OCI-LY7 (cell line): ENCODE results near the gene TXNDC15.

Experiments
- CTCF ChIP-seq: fragments of 200-600 bp; sonication (generic); conservative IDR thresholded peaks from 2 replicates; pipeline ENCODE4 v1.5.1; 2014; ENCODE audit warnings: mild to moderate bottlenecking, antibody characterized with exemption, low read length, moderate library complexity, mixed read lengths
- EZH2phosphoT487 ChIP-seq: fragments of 200-600 bp; sonication (generic); IDR thresholded peaks from 2 replicates; pipeline ENCODE4 v1.6.1; 2018; ENCODE audit warnings: low read depth, borderline replicate concordance, mild to moderate bottlenecking, mixed run types, antibody characterized with exemption, low read length, moderate library complexity, mixed read lengths

GRCh38 chr5:134873494-134873893, 677 bp upstream of the TXNDC15 start:
- TF ChIP-seq CTCF, result no peak
- no peak for TF ChIP-seq EZH2phosphoT487
